ENCODE results near the gene TBC1D14. TPM values are rescaled to one million over a fixed set of nuclear protein-coding genes. Genes with fewer than 3 reads are reported as not detected.

The TBC1D14 gene
- total RNA-seq, 1 donor: 35.4 TPM

GRCh38 chr4:6926681-6927478, 17.3 kb downstream of the TBC1D14 start:
- peaks cover 82% of the 10 kb centered on the region for H3K4me1 ChIP-seq (ENCODE audit: insufficient read depth, low read length)
- no peak overlapping the region for H3K4me3 ChIP-seq (ENCODE audit: low read length)
- no peaks in the 10 kb centered on the region for H3K9me3 ChIP-seq (ENCODE audit: low read depth, low read length)
- H3K27me3 ChIP-seq (ENCODE audit: insufficient read depth, low read length): no peaks in the 10 kb centered on the region

GRCh38 chr4:6928081-6928480, 18.5 kb downstream of the TBC1D14 start:
- Histone ChIP-seq H3K27me3 (ENCODE audit: insufficient read depth, low read length) (no peaks in the 10 kb centered on the region), H3K4me3 (ENCODE audit: low read length) (no peak overlapping the region), H3K4me1 (ENCODE audit: insufficient read depth, low read length) (peaks cover 91% of the 10 kb centered on the region), H3K9me3 (ENCODE audit: low read depth, low read length) (no peaks in the 10 kb centered on the region)

DNA sequence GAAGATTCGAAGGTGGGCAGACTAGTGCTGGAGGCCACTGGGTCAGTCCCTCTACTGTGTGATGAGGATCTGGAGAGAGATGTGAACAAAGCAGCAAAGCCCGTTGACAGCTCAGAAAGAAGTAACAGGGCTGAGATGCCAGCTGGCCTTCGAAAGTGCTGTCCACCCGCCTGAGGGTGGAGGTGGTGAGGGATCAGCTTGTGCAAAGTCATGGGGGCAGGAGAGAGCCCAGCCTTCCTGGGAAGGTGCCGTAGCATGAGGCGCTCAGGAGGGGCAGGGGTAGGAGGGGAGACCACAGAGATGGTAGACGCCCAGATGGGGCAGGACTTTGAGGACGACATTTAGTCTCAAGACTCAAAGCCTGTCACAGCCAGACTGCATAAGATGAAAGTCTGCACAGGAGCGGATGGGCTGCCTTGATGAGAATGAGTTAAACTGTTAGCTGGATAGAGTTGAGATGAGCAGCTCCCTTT, 19.7 kb downstream of the TBC1D14 start:
- H3K27me3 ChIP-seq (ENCODE audit: insufficient read depth, low read length): no peaks in the 10 kb centered on the region
- H3K4me3 ChIP-seq (ENCODE audit: low read length): no peak overlapping the region
- H3K4me1 ChIP-seq (ENCODE audit: insufficient read depth, low read length): peaks cover 83% of the 10 kb centered on the region
- H3K9me3 ChIP-seq (ENCODE audit: low read depth, low read length): no peaks in the 10 kb centered on the region

- Histone ChIP-seq H3K27me3 (ENCODE audit: insufficient read depth, low read length) (no peaks in the 10 kb centered on the region), H3K4me1 (ENCODE audit: insufficient read depth, low read length) (peaks cover 77% of the 10 kb centered on the region), H3K4me3 (ENCODE audit: low read length) (no peak overlapping the region), H3K9me3 (ENCODE audit: low read depth, low read length) (no peaks in the 10 kb centered on the region)
These were observed 20.3 kb downstream of the TBC1D14 start for GRCh38 chr4:6929812-6930464.

DNA sequence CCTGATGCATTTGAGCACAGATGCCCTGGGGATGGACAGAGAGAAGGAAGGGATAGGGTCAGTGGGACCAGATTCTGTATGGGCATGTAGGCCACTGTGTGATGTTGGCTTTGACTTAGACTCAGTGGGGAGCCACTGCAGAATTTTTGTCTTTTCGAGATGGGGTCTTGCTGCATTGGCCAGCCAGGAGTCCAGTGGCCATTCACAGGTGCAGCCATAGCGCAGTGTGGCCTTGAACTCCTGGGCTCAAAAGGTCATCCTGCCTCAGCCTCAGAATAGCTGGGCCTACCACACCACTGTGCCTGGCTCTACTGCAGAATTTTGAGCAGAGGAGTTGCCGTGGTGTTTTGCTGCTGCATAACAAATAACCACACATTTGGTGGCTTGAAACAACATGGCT, 22.8 kb downstream of the TBC1D14 start:
- Histone ChIP-seq H3K4me3 (ENCODE audit: low read length) (no peak overlapping the region), H3K4me1 (ENCODE audit: insufficient read depth, low read length) (peaks cover 61% of the 10 kb centered on the region), H3K9me3 (ENCODE audit: low read depth, low read length) (no peaks in the 10 kb centered on the region), H3K27me3 (ENCODE audit: insufficient read depth, low read length) (no peaks in the 10 kb centered on the region)

DNA sequence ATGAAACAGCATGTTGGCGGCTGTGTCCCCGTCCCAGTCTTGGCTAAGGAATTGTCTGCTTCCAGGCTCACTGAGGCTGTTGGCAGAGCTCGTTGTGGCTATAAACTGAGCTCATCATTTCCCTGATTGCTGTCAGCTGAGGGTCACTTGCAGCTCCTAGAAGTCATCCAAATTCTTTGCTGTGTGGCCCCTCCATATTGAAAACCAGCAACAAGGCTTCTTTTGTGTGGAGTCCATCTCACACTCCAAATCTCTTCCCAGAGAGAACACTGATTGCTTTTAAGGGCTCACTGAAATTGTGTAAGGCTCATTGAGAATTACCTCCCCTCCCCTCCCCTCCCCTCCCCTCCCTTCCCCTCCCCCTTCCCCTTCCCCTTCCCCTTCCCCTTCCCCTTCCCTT, 23.3 kb downstream of the TBC1D14 start:
- H3K4me3 ChIP-seq (ENCODE audit: low read length): no peak overlapping the region

DNA sequence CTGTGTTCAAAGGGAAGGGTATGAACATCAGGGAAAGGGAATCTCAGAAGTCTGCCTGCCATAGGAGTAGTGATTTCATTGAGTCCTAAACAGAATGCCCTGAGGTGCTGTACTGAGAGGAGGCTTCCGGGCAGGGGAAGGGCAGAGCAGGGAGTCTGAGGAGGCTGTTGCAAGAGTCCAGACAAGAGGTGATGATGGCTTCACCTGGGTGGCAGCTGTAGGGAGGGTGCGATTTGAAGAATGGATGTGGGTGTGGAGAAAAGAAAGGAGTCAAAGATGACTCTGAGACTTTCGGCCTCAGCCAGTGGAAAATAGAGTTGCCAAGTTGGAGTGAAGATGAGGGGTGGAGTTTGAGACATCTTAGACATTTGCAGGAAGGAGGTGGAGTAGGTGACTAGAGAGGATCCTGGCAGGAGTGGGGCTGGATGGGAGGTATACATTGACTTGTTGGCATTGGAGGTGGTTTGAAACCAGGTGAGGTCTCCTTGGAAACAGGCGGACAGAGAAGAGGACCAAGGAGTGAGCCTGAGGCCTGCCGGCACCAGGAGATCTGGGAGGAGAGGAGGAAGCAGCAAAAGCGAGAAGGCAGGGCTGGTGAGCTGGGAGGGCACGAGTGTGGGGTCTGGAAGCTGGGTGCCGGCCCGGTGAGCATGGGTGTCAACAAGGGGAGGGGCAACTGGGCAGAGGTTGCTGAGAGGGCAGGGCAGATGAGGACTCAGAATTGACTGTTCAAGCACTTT, 24.2 kb downstream of the TBC1D14 start:
- Histone ChIP-seq H3K4me1 (ENCODE audit: insufficient read depth, low read length) (peaks cover 61% of the 10 kb centered on the region), H3K4me3 (ENCODE audit: low read length) (no peak overlapping the region), H3K9me3 (ENCODE audit: low read depth, low read length) (no peaks in the 10 kb centered on the region), H3K27me3 (ENCODE audit: insufficient read depth, low read length) (no peaks in the 10 kb centered on the region)

More for the DNA sequence above, 23.3 kb downstream of the TBC1D14 start:
- H3K9me3 ChIP-seq (ENCODE audit: low read depth, low read length): no peaks in the 10 kb centered on the region
- H3K27me3 ChIP-seq (ENCODE audit: insufficient read depth, low read length): no peaks in the 10 kb centered on the region
- H3K4me1 ChIP-seq (ENCODE audit: insufficient read depth, low read length): peaks cover 61% of the 10 kb centered on the region

DNA sequence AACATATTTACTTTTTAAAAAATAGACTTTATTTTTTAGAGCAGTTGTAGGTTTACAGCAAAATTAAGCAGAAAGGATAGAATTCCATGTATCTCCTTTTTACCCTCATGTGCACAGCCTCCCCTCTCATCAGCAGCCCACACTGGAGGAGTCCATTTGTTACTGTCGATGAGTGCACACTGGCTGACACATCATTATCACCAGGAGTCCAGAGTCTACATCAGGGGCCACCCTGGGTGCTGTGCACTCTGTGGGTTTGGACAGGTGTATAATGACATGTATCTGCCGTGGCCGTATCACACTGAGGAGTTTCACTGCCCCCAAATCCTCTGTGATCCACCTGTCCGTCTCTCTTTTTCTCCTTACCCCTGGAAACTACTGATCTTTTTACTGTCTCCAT, 26.3 kb downstream of the TBC1D14 start:
- peaks cover 61% of the 10 kb centered on the region for H3K4me1 ChIP-seq (ENCODE audit: insufficient read depth, low read length)

GRCh38 chr4:6937201-6937600, 27.6 kb downstream of the TBC1D14 start:
- peaks cover 64% of the 10 kb centered on the region for H3K4me1 ChIP-seq (ENCODE audit: insufficient read depth, low read length)
- no peaks in the 10 kb centered on the region for H3K9me3 ChIP-seq (ENCODE audit: low read depth, low read length)
- H3K27me3 ChIP-seq (ENCODE audit: insufficient read depth, low read length): no peaks in the 10 kb centered on the region
- no peak overlapping the region for H3K4me3 ChIP-seq (ENCODE audit: low read length)

More for the DNA sequence above, 26.3 kb downstream of the TBC1D14 start:
- Histone ChIP-seq H3K27me3 (ENCODE audit: insufficient read depth, low read length) (no peaks in the 10 kb centered on the region), H3K4me3 (ENCODE audit: low read length) (no peak overlapping the region), H3K9me3 (ENCODE audit: low read depth, low read length) (no peaks in the 10 kb centered on the region)

DNA sequence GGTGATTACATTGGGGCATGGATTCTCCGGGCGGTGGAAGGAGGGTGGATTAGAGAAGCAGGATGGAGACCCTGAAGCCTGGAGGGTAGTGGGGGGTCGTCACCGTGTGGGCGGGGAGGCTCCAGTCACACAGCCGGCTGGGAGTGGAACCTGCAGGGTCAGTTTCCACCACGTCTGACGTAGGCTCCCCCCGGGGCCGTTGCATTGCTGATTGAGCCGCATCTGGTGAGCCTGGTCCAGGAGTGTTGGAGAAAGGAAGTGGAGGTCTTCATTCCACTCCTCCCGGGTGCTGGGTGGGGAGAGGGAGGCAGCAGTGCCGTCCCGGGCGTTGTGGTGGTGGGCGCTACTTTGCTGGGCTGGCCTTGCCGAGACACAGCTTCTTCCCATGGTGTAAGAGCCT, 28.1 kb downstream of the TBC1D14 start:
- Histone ChIP-seq H3K27me3 (ENCODE audit: insufficient read depth, low read length) (no peaks in the 10 kb centered on the region), H3K4me1 (ENCODE audit: insufficient read depth, low read length) (peaks cover 64% of the 10 kb centered on the region), H3K9me3 (ENCODE audit: low read depth, low read length) (no peaks in the 10 kb centered on the region), H3K4me3 (ENCODE audit: low read length) (no peak overlapping the region)

GRCh38 chr4:6938237-6938636, 28.6 kb downstream of the TBC1D14 start:
- no peak overlapping the region for H3K4me3 ChIP-seq (ENCODE audit: low read length)
- peaks cover 67% of the 10 kb centered on the region for H3K4me1 ChIP-seq (ENCODE audit: insufficient read depth, low read length)
- no peaks in the 10 kb centered on the region for H3K27me3 ChIP-seq (ENCODE audit: insufficient read depth, low read length)
- H3K9me3 ChIP-seq (ENCODE audit: low read depth, low read length): no peaks in the 10 kb centered on the region

- Histone ChIP-seq H3K4me1 (ENCODE audit: insufficient read depth, low read length) (peaks cover 72% of the 10 kb centered on the region), H3K9me3 (ENCODE audit: low read depth, low read length) (no peaks in the 10 kb centered on the region), H3K4me3 (ENCODE audit: low read length) (no peak overlapping the region), H3K27me3 (ENCODE audit: insufficient read depth, low read length) (no peaks in the 10 kb centered on the region)
These were observed 29.1 kb downstream of the TBC1D14 start for GRCh38 chr4:6938647-6939271.

DNA sequence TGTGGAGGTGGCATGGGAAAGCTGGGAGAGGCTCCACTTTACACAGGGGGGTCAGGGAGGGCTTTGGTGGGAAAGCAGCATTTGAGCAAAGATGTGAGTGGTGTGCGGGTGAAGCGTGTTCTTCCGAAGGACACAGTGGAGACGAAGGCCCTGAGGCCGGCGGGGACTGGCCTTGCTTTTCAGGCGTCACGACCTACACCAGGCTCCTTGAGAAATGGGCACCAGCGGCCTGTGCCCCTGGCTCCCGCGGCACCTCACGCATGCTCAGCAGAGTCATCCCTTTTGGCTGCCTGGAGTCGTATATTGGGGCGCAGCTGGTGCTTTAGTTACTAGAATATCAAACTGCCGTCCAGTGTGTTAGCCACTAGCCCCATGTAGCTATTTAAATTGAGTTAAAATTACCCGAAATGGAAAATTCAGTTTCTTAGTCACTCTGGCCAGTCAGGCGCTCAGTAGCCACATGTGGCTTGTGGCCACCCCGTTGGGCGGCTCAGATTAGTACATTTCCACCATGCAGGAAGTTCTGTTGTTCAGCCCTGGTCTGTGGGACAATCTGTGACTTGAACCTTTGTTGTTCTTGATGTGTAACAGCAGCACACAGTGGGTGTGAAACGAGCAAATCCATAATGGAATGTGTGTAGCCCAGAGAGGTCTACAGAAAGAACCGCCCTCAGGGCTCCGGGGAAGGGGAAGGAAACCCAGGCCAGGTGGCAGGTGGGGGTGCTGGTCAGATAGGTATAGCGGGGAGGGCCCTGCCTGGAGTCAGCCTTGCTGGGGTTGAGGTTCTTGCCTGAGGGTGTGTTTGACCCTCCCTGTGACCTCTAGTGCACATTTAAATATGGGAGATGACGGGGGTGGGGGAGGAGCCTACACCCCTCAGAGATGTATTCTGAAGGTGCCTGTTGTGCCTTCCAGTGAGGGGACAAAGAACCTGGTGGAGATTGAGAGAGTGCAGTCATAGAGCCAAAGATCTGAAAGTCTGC, 30.4 kb downstream of the TBC1D14 start:
- Histone ChIP-seq H3K27me3 (ENCODE audit: insufficient read depth, low read length) (no peaks in the 10 kb centered on the region), H3K9me3 (ENCODE audit: low read depth, low read length) (no peaks in the 10 kb centered on the region), H3K4me3 (ENCODE audit: low read length) (no peak overlapping the region), H3K4me1 (ENCODE audit: insufficient read depth, low read length) (peaks cover 85% of the 10 kb centered on the region)

- Histone ChIP-seq H3K4me1 (ENCODE audit: insufficient read depth, low read length) (peaks cover 85% of the 10 kb centered on the region), H3K4me3 (ENCODE audit: low read length) (no peak overlapping the region)
These were observed 31.1 kb downstream of the TBC1D14 start for GRCh38 chr4:6940744-6941137.

More at GRCh38 chr4:6940744-6941137, 31.1 kb downstream of the TBC1D14 start:
- Histone ChIP-seq H3K9me3 (ENCODE audit: low read depth, low read length) (no peaks in the 10 kb centered on the region), H3K27me3 (ENCODE audit: insufficient read depth, low read length) (no peaks in the 10 kb centered on the region)

Measured in mononuclear cell (primary cell).